ENCODE measurements around the gene RAD52. TPM values are rescaled to one million over a fixed set of nuclear protein-coding genes. Genes with fewer than 3 reads are reported as not detected.
"Not testable (repeated sequence)": the region's sequence is repeated elsewhere in the genome, so short reads cannot be mapped to it uniquely, and the experiment has no call there.

Gene RAD52
- total RNA-seq, 1 experiment from 2014 or later, result 11.4 TPM

GRCh38 chr12:967641-968040 is 18.1 kb upstream of the RAD52 start:
- DNase-seq (ENCODE audit: low read depth), result no peak

DNA sequence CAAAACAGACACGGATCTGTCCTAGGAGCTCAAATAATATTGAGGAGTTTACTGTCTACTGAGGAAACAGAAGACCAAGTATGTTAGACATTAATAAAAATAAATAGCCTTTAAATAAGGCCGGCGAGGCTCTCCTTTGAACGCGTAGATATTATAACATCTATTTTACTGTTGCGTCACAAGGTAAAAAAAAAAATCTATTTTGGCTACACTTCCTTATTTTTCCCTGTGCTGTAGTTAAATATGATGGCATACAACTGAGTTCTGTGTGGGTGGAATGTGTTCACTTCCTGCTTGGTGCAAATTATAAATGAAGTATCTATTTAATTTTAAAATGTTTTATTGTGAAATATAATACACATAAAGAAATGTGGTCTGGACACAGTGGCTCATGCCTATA is 17.2 kb upstream of the RAD52 start:
- DNase-seq (ENCODE audit: low read depth), result no peak

- peak; percentile 64 for DNase-seq (ENCODE audit: low read depth)
Measured at GRCh38 chr12:958588-959123, 9.2 kb upstream of the RAD52 start.

DNA sequence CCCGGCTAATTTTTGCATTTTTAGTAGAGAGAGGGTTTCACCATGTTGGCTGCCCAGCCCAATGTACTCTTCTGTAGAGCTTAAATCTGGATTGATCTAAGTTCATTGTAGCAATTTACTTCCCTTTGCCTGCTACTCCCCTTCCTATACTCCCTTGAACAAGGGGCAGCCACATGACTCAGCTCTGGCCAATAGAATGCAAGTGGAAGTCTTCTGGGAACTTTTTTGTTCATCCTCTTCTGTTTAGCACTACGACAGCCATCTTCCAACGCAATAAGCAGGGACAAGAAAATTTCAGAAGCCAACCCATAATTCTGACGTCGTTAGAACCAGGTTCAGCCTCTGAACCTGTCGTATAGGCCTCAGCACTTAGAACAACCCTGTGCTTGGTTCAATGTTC is 6.4 kb upstream of the RAD52 start:
- DNase-seq (ENCODE audit: low read depth), result no peak

DNA sequence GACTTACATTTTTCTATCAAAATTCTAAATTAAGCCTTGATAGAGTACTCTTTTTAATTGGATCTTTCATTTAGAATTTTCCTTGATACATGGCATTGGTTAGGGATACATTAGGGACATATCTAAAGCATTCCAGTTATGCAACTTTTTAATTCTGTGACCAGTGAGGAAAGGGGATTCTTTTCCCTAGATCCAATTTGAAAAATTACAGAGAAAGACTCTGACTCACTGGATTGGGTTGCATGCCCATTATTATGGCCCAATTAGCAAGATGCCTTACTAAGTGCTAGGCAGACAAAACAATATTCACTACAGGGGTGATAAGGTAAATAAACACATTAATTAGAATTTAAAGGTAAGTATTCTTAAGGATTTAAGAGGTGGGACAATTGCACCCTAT is 5.2 kb upstream of the RAD52 start:
- no peak for DNase-seq (ENCODE audit: low read depth)

GRCh38 chr12:953776-954175 is 4.3 kb upstream of the RAD52 start:
- DNase-seq (ENCODE audit: low read depth), result peak; percentile 81

GRCh38 chr12:951176-951575 is 1.7 kb upstream of the RAD52 start:
- no peak for DNase-seq (ENCODE audit: low read depth)

GRCh38 chr12:948238-948637 is 1.3 kb downstream of the RAD52 start:
- no peak for DNase-seq (ENCODE audit: low read depth)

DNA sequence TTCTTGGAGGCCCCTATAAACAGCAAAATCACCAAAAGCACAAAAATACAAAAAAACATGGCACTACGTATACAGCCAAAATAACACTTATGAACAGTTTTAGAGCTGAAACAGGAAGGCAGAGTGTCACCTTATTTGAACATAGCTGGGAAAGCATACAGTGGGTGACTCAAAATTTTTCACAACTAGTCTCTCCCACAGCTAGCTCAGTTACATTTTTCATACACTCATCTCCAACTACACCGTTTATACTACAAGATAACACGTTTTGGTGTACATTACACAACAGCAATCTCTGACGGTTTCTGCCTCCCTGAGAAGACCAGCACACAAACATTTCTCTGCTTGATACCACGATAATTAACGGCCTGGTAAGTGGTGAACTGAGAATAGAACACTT is 2.9 kb downstream of the RAD52 start:
- DNase-seq (ENCODE audit: low read depth), result no peak

DNA sequence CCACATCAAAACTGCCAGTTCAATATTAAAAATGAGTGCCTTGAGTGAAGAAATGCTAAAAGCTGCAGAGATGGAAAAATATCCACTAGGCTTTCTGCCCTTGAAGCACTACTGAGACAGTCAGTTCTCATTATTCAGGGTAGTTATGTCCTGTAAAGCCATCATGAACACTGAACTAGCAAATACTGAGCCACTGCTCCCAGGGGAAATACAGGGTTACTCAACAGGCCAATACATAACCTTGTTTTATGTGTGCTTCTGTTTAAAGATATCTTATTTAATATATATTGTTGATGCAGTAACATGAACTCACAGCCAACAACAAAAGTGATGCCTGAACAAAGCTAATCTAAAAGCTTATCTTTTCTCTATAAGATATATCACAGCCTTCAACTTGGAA is 3.3 kb downstream of the RAD52 start:
- DNase-seq (ENCODE audit: low read depth), result no peak

DNA sequence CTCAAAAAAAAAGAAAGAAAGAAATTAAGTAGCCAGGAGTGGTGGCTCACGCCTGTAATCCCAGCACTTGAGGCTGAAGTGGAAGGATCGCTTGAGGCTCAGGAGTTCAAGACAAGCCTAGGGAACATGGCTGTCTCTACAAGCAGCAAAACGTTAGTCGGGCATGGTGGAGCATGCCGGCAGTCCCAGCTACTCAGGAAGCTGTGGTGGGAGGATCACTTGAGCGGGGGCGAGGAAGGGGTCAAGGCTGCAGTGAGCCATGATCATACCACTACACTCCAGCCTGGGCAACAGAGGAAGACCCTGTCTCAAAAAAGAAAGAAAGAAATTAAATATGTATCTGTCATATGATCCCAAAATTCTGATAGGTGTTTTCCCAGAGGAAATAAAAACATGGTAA is 5.3 kb downstream of the RAD52 start:
- no peak for DNase-seq (ENCODE audit: low read depth)

DNA sequence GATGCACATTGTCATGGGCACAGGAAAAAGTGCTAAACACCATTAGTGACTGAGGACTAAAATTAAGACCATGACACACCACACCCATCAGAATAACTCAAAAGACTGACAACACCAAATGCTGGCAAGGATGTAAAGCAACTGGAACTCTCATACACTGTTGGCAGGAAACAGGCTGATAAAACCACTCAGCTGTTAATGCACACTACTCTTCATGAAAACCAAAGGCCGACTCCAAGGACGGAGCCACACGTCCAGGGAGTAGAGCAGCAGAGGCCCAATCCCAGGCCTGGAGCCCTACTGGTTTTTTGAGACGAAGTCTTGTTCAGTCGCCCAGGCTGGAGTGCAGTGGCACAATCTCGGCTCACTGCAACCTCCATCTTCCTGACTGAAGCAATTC is 6.4 kb downstream of the RAD52 start:
- DNase-seq (ENCODE audit: low read depth), result no peak

DNA sequence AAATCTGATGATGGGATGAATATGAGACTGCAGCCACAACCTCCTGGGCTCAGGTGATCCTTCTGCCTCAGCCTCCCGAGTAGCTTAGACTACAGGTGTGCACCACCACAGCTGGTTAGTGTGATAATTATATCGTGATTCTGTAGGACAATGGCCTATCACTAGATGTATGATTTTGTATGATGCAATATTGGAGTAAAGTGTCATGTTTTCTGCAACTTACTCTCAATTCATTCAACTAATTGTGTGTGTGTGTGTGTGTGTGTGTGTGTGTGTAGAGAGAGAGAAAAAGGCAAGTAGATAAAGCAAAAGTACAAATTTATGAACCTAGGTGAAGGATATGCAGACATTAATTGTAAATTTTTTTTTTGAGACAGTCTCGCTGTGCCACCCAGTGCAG is 10.7 kb downstream of the RAD52 start:
- no peak for DNase-seq (ENCODE audit: low read depth)

- DNase-seq (ENCODE audit: low read depth), result no peak
Measured at GRCh38 chr12:936377-937345, 12.8 kb downstream of the RAD52 start.

DNA sequence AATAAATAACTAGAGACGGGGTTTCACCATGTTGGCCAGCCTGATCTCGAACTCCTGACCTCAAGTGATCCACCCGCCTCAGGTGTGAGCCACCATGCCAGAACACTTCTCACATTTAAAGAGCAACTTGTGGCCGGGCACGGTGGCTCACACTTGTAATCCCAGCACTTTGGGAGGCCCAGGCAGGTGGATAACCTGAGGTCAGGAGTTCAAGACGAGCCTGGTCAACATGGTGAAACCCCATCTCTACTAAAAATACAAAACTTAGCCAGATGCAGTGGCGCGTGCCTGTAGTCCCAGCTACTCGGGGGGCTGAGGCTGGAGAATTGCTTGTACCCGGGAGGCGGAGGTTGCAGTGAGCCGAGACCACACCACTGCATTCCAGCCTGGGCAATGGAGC is 13.6 kb downstream of the RAD52 start:
- not testable (repeated sequence) for DNase-seq (ENCODE audit: low read depth)

GRCh38 chr12:931591-931990 is 17.9 kb downstream of the RAD52 start:
- no peak for DNase-seq (ENCODE audit: low read depth)

DNA sequence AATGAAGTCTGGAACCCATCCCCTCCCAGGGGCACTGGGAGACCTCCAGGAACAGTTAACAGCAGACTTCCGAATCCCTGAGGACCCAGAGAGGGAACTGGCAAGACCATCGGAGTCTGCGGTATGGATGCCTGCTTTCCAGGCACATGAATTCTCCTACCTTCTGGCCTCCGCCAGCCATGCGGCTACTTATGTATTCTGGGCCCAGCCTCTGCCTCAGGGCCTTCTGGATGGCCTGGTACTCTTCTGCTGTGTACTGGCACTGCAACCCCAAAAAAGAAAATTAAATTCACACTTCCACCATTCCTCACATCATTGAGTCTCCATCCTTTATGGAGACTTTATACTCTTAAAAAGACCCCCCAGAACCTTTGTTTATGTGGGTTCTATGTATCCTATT is 18.4 kb downstream of the RAD52 start:
- no peak for DNase-seq (ENCODE audit: low read depth)

DNA sequence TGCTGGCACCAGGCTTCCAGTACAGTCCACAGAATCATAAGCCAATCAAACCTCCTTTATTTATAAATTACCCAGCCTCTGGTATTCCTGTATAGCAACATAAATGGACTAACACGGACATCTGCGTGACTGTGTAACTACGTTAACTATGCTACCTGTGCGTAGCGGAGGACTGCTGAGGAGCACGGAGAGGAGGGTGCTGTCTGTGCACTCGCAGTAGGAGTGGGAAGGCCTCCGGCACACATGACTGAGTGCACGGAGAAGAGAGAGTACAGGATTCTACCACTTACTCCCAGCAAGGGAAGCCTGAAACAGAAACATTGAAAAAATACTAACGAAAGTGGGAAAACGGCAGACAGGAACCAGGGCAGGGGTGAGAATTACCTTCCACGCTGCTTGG is 22.9 kb downstream of the RAD52 start:
- DNase-seq (ENCODE audit: low read depth), result no peak

DNA sequence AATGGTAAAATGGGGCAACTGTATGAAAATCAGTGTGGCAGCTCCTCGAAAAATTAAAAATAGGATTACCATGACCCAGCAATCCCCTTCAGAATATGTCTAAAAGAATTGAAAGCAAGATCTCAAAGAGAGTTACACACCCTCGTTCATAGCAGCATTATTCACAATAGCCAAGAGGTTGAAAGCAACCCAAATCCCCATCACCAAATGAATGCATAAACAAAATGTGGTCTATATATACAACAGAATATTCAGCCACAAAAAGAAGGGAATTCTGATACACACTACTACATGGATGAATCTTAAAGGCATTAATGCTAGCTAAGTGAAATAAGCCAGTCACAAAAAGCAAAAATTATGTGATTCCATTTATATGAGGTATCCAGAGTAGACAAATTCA is 27.2 kb downstream of the RAD52 start:
- no peak for DNase-seq (ENCODE audit: low read depth)

GRCh38 chr12:920676-921075 is 28.8 kb downstream of the RAD52 start:
- DNase-seq (ENCODE audit: low read depth), result no peak

DNA sequence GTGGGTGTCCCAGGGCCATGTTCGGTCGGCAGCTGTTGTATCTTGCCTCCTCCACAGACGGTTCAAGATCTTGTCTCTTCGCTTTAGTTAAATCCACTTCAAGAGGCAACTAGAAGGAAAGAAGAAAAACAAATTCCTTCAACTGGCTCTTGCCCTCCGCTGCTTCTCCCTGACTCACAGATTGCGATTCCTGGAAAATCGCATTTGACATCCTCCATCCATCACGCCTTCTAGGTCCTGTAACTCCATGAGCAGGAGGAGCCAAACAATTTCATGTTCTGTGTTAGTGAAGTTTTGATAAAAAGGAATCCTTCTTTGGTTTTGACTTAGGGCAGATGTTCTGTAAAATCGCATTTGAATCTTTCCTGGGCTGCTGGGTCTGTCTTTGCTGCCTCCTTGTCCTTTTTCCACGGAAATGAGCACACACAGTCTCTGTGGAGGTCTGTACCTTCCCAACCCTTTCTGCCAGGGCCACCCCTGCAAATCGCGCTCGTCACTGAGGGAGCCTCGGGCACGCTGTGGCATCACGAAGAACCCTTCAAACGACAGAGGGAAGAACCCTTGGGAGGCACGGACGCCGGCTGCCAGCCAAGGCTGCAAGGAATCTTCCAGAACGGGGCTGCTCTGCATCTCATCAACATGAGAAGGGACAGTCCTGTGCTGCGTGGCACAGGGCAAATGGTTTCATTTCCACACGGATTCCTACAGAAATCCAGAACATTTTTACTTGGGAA is 32.6 kb downstream of the RAD52 start:
- DNase-seq (ENCODE audit: low read depth), result no peak

- DNase-seq (ENCODE audit: low read depth), result no peak
Measured at GRCh38 chr12:916240-916639, 33.3 kb downstream of the RAD52 start.

- no peak for DNase-seq (ENCODE audit: low read depth)
Measured at GRCh38 chr12:915090-915489, 34.4 kb downstream of the RAD52 start.
